Neuronal stem cell (in vitro differentiated cells): Measurements from ENCODE around the gene NPAS3.

Source experiments
- DNase-seq: peaks from one replicate; pipeline ENCODE4 v3.0.0-alpha.2; 2013; ENCODE audit warnings: low spot score
- H2AFZ ChIP-seq: one replicate; pipeline ENCODE4 v1.6.1; 2013; ENCODE audit warnings: mild to moderate bottlenecking, low read length, inconsistent platforms
- H2AK5ac ChIP-seq: 2 replicates; pipeline ENCODE4 v1.6.1; 2013; ENCODE audit warnings: low read depth, mild to moderate bottlenecking, inconsistent platforms, low read length, moderate library complexity, mixed read lengths
- H2BK120ac ChIP-seq: 2 replicates; pipeline ENCODE4 v1.6.1; 2013; ENCODE audit warnings: low read depth, mild to moderate bottlenecking, inconsistent platforms, low read length, moderate library complexity, mixed read lengths
- H2BK12ac ChIP-seq: one replicate; pipeline ENCODE4 v1.6.1; 2013; ENCODE audit warnings: low read length, inconsistent platforms
- H2BK15ac ChIP-seq: 2 replicates; pipeline ENCODE4 v1.6.1; 2013; ENCODE audit warnings: mild to moderate bottlenecking, low read length, inconsistent platforms, mixed read lengths
- H2BK5ac ChIP-seq: one replicate; pipeline ENCODE4 v1.6.1; 2013; ENCODE audit warnings: inconsistent platforms, mild to moderate bottlenecking, low read length, moderate library complexity
- H3K14ac ChIP-seq: one replicate; pipeline ENCODE4 v1.6.1; 2013; ENCODE audit warnings: low read length, inconsistent platforms
- H3K18ac ChIP-seq: 2 replicates; pipeline ENCODE4 v1.6.1; 2013; ENCODE audit warnings: low read length, inconsistent platforms
- H3K23ac ChIP-seq: 2 replicates; pipeline ENCODE4 v1.6.1; 2013; ENCODE audit warnings: low read depth, mild to moderate bottlenecking, mixed read lengths, low read length, inconsistent platforms; ENCODE audit not compliant: poor library complexity
- H3K27ac ChIP-seq: replicated peaks from 3 replicates; pipeline ENCODE4 v1.5.1; 2013; ENCODE audit warnings: low read length, inconsistent platforms
- H3K27me3 ChIP-seq, 3 experiments: 2 replicates each; pipeline ENCODE4 v1.6.1; 2013; ENCODE audit warnings: low read length in 3 of 3, mild to moderate bottlenecking in 2 of 3, inconsistent platforms in 1 of 3, low read depth in 1 of 3, mixed read lengths in 1 of 3, moderate library complexity in 1 of 3; ENCODE audit not compliant: control insufficient read depth in 3 of 3, insufficient read depth in 3 of 3
- H3K36me3 ChIP-seq, 2 donors: replicated peaks in 1 of 2; 2 replicates each; pipeline ENCODE4 v1.6.1; 2013; ENCODE audit warnings: low read length in 2 of 2; ENCODE audit not compliant: control insufficient read depth in 2 of 2, insufficient read depth in 2 of 2
- H3K4ac ChIP-seq: 2 replicates; pipeline ENCODE4 v1.6.1; 2013; ENCODE audit warnings: inconsistent platforms, mild to moderate bottlenecking, low read length, moderate library complexity
- H3K4me1 ChIP-seq, 2 donors: 1 replicate in 1 of 2; 2 replicates in 1 of 2; pipeline ENCODE4 v1.6.1; 2013; ENCODE audit warnings: low read length in 2 of 2, low read depth in 1 of 2; ENCODE audit not compliant: control insufficient read depth in 2 of 2, insufficient read depth in 1 of 2
- H3K4me2 ChIP-seq: one replicate; pipeline ENCODE4 v1.6.1; 2013; ENCODE audit warnings: mild to moderate bottlenecking, low read length, inconsistent platforms; ENCODE audit not compliant: insufficient read depth, poor library complexity, severe bottlenecking
- H3K4me3 ChIP-seq, 2 donors: 2 replicates each; pipeline ENCODE4 v1.5.1; 2013; ENCODE audit warnings: low read length in 2 of 2, mild to moderate bottlenecking in 2 of 2, inconsistent platforms in 1 of 2, moderate library complexity in 1 of 2
- H3K79me1 ChIP-seq: one replicate; pipeline ENCODE4 v1.6.1; 2013; ENCODE audit warnings: low read depth, mild to moderate bottlenecking, inconsistent platforms, low read length, moderate library complexity
- H3K9ac ChIP-seq: one replicate; pipeline ENCODE4 v1.6.1; 2013; ENCODE audit warnings: mild to moderate bottlenecking, low read depth, low read length, inconsistent platforms; ENCODE audit not compliant: poor library complexity
- H3K9me3 ChIP-seq, 2 donors: replicated peaks in 1 of 2; 2 replicates each; pipeline versions ENCODE3 to v1.6.1; 2013; ENCODE audit warnings: low read length in 2 of 2, mild to moderate bottlenecking in 2 of 2, inconsistent platforms in 1 of 2, low read depth in 1 of 2, mixed read lengths in 1 of 2, moderate library complexity in 1 of 2; ENCODE audit not compliant: control insufficient read depth in 2 of 2, insufficient read depth in 1 of 2
- H4K8ac ChIP-seq: one replicate; pipeline ENCODE4 v1.6.1; 2013; ENCODE audit warnings: low read depth, mild to moderate bottlenecking, inconsistent platforms, low read length, moderate library complexity
- H4K91ac ChIP-seq: one replicate; pipeline ENCODE4 v1.6.1; 2013; ENCODE audit warnings: low read length, low read depth, mild to moderate bottlenecking, inconsistent platforms; ENCODE audit not compliant: poor library complexity
- WGBS, 2 donors: extraction: QIAGEN DNeasy Blood & Tissue Kit; methylation state at CpG; one replicate each; pipeline ENCODE4 v1.1.7; 2013; ENCODE audit warnings: missing lambda C conversion rate in 2 of 2, mixed read lengths in 1 of 2; ENCODE audit not compliant: insufficient read length in 2 of 2, insufficient replicate concordance in 1 of 2; ENCODE audit errors: extremely low coverage in 2 of 2; 5-methylcytosine and 5-hydroxymethylcytosine counted together

NPAS3 gene

DNA sequence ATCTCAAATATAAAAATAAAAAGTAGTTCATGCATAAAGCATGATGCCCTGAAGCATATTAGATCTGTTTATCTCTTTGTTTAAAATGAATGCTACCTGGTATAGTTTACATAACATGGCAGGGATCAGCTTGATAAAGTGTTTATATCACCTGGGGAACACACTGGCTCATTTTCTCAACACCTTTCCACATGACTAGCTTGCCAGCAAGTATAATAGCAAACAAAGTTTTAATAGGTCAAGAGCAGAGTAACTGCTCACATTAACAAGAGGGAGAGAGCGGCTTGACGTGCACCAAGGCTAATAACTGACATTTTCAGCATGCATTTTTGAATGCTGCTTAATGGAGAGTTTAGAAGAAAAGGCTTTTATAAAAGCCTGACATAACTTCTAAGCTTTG, 765.8 kb downstream of the NPAS3 start:
- H3K14ac ChIP-seq = no peak overlapping the region
- H2BK120ac ChIP-seq = no peak overlapping the region
- no peak overlapping the region for H2BK15ac ChIP-seq
- H3K4me3 ChIP-seq = no peak overlapping the region
- no peak overlapping the region for H3K27ac ChIP-seq
- H3K23ac ChIP-seq = no peak overlapping the region
- DNase-seq = no peak
- H3K79me1 ChIP-seq = no peaks in the 10 kb centered on the region
- no peak overlapping the region for H4K8ac ChIP-seq
- H2BK12ac ChIP-seq = no peak overlapping the region
- H2AFZ ChIP-seq = no peak overlapping the region
- no peak overlapping the region for H3K9ac ChIP-seq
- no peak overlapping the region for H4K91ac ChIP-seq
- H2BK5ac ChIP-seq = no peak overlapping the region
- no CpG with 5 or more reads among the region's 2 CpGs for WGBS, 2 donors
- H3K4me2 ChIP-seq = no peak overlapping the region
- no peaks in the 10 kb centered on the region for H3K9me3 ChIP-seq
- no peaks in the 10 kb centered on the region for H3K27me3 ChIP-seq
- no peak overlapping the region for H3K18ac ChIP-seq
- no peak overlapping the region for H3K4ac ChIP-seq
- H3K36me3 ChIP-seq = no peaks in the 10 kb centered on the region
- peaks cover 4 to 10% of the 10 kb centered on the region in 2 donors for H3K4me1 ChIP-seq
- H2AK5ac ChIP-seq = no peak overlapping the region

DNA sequence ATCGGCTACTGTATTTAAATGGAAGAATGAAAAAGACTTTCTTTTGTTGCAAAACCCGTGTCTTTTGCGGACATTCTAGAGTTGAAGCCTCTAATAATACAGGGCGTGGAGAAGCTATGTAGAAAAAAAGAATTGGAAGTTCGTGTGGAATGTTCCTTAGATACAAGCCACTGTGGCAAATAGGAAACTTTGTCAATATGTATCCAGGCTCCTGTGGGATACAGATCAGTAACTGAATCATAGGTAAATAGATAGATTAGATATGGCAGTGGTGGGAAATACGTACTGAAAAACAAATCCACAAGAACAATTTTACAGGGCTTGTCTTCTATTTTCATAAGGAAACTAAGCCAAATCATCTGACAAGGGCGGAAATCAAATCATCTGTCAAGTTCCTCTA, 766.8 kb downstream of the NPAS3 start:
- Histone ChIP-seq H3K4me2 (no peak overlapping the region), H3K27ac (no peak overlapping the region), H3K36me3 (no peaks in the 10 kb centered on the region), H2AK5ac (no peak overlapping the region), H3K18ac (no peak overlapping the region), H3K9me3 (no peaks in the 10 kb centered on the region), H3K4me1 (peaks cover 4 to 10% of the 10 kb centered on the region in 2 donors), H2BK5ac (no peak overlapping the region), H3K14ac (no peak overlapping the region), H2BK12ac (no peak overlapping the region), H3K79me1 (no peaks in the 10 kb centered on the region), H2BK120ac (no peak overlapping the region), H3K4me3 (no peak overlapping the region), H3K9ac (no peak overlapping the region), H3K4ac (no peak overlapping the region), H3K23ac (no peak overlapping the region), H4K8ac (no peak overlapping the region), H2AFZ (no peak overlapping the region), H3K27me3 (no peaks in the 10 kb centered on the region), H2BK15ac (no peak overlapping the region), H4K91ac (no peak overlapping the region)
- no peak for DNase-seq
- no CpG with 5 or more reads among the region's 7 CpGs for WGBS, 2 donors

DNA sequence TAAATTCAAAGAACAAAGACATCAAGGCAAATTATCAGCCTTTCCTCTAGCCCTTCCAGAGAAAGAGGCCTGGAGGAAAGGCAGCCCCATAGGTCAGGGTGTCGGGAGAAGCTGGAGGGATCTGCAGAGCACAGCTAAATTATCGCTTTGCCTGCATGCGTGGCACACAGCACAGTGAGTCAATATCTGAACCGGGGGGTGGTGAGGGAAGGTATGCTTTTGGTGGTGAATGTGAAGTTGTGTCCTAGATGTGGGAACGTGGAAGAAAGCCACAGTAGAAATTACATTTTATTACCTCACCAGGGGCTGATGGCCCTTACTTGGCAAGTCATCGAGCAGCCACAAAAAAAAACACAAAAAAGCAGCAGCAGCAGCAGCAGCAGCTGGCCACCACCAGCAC, 769.0 kb downstream of the NPAS3 start:
- peaks cover 0 to 4% of the 10 kb centered on the region in 2 donors for H3K36me3 ChIP-seq
- no peak overlapping the region for H3K9ac ChIP-seq
- peak overlapping the region; percentile 85 for H3K18ac ChIP-seq
- H3K4me2 ChIP-seq = no peak overlapping the region
- H4K8ac ChIP-seq = no peak overlapping the region
- no peak overlapping the region for H2AFZ ChIP-seq
- DNase-seq = no peak
- no peaks in the 10 kb centered on the region for H3K27me3 ChIP-seq
- H2BK12ac ChIP-seq = no peak overlapping the region
- no peak overlapping the region for H3K23ac ChIP-seq
- H2BK120ac ChIP-seq = no peak overlapping the region
- H4K91ac ChIP-seq = no peak overlapping the region
- no peak overlapping the region for H2AK5ac ChIP-seq
- H3K4me3 ChIP-seq = no peak overlapping the region
- H2BK15ac ChIP-seq = no peak overlapping the region
- H2BK5ac ChIP-seq = no peak overlapping the region
- no peaks in the 10 kb centered on the region for H3K79me1 ChIP-seq
- peaks cover 4 to 9% of the 10 kb centered on the region in 2 donors for H3K4me1 ChIP-seq
- H3K4ac ChIP-seq = no peak overlapping the region
- whole genome bisulfite sequencing, 2 donors = no CpG with 5 or more reads among the region's 6 CpGs
- no peaks in the 10 kb centered on the region for H3K9me3 ChIP-seq
- no peak overlapping the region for H3K14ac ChIP-seq
- H3K27ac ChIP-seq = peak overlapping the region; percentile 0

DNA sequence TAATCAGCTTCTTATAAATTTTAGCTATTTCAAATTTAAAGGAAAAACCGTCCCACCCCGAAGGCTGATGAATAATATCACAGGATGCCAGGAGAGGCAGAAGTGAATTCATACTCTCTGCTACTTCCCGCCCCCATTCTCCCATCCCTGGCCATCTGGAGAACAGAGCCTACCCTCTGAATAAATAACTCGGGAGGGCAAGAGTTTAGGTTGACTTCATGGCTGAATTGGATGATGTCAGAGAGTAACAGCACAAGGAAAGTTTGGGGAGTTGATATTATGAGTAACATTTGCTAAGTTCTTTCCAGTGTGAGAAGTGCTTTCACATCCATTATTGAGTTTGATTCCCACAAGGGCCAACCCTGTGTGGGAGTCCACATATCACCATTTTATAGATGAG, 770.6 kb downstream of the NPAS3 start:
- H2BK15ac ChIP-seq = no peak overlapping the region
- no peak overlapping the region for H4K8ac ChIP-seq
- no peak overlapping the region for H4K91ac ChIP-seq
- no peak overlapping the region for H3K4ac ChIP-seq
- H2AK5ac ChIP-seq = no peak overlapping the region
- H2BK120ac ChIP-seq = no peak overlapping the region
- H3K79me1 ChIP-seq = no peaks in the 10 kb centered on the region
- no peak overlapping the region for H3K4me2 ChIP-seq
- H3K9ac ChIP-seq = no peak overlapping the region
- H3K14ac ChIP-seq = no peak overlapping the region
- no peak overlapping the region for H3K4me3 ChIP-seq
- peaks cover 0 to 4% of the 10 kb centered on the region in 2 donors for H3K36me3 ChIP-seq
- H3K23ac ChIP-seq = no peak overlapping the region
- no peak overlapping the region for H3K27ac ChIP-seq
- no peak overlapping the region for H2AFZ ChIP-seq
- H2BK12ac ChIP-seq = no peak overlapping the region
- WGBS, 2 donors = no CpG with 5 or more reads among the region's 4 CpGs
- no peak overlapping the region for H2BK5ac ChIP-seq
- H3K18ac ChIP-seq = no peak overlapping the region
- peaks cover 0 to 2% of the 10 kb centered on the region in 2 donors for H3K9me3 ChIP-seq
- no peaks in the 10 kb centered on the region for H3K27me3 ChIP-seq
- H3K4me1 ChIP-seq = peaks cover 4 to 9% of the 10 kb centered on the region in 2 donors
- no peak for DNase-seq
